Astrocyte (in vitro differentiated cells and primary cell): ENCODE results near the gene PANX2.

Experiments used
- EZH2 ChIP-seq: IDR thresholded peaks from 2 replicates; pipeline ENCODE4 v1.6.1; 2012; ENCODE audit warnings: mild to moderate bottlenecking, low read length, inconsistent platforms; ENCODE audit not compliant: insufficient read depth
- TF ChIP-seq, protein P1 (sequence below): IDR thresholded peaks from 2 replicates; pipeline ENCODE4 v1.5.1; 2011; ENCODE audit warnings: low read depth, mild to moderate bottlenecking, inconsistent platforms, low read length, moderate library complexity; ENCODE audit not compliant: insufficient read depth

DNA sequence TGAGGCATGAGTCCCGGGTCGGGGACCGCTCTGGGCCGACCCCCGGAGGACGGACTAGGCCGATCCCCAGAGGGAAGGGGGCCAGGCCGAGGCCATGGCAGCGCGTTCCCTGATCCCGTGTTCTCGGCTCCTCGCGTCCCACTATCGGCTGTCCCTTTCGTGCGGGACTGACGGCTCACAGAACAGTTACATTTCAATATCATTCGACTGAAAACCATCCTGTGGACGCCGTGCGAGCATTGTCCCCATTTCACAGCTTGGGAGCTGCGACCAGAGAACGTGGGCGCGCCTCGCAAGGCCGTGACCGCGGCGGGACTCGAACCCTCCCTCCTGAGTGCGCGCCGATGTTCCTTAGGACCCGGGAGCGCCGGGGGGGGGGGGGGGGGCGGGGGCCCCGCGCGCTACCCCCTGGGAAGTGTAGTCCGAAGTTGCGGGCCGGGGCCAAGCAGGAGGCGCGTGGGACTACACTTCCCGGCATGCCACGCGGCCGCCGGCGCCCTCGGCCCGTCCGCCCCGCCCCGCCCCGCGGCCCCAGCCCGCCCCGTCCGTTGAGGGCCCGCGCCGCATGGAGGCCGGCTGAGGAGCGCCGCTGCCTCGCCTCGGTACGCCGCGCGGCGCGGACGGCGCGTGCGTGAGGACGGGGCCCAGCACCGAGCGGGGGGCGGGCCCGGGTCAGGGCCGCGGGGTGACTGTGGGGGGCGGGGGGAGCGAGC, 15.0 kb downstream of the PANX2 start, which contains the start of gene TRABD:
- TF ChIP-seq EZH2, result no peak
- TF ChIP-seq, protein P1, sequence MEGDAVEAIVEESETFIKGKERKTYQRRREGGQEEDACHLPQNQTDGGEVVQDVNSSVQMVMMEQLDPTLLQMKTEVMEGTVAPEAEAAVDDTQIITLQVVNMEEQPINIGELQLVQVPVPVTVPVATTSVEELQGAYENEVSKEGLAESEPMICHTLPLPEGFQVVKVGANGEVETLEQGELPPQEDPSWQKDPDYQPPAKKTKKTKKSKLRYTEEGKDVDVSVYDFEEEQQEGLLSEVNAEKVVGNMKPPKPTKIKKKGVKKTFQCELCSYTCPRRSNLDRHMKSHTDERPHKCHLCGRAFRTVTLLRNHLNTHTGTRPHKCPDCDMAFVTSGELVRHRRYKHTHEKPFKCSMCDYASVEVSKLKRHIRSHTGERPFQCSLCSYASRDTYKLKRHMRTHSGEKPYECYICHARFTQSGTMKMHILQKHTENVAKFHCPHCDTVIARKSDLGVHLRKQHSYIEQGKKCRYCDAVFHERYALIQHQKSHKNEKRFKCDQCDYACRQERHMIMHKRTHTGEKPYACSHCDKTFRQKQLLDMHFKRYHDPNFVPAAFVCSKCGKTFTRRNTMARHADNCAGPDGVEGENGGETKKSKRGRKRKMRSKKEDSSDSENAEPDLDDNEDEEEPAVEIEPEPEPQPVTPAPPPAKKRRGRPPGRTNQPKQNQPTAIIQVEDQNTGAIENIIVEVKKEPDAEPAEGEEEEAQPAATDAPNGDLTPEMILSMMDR, result no peak
